Ecto neural progenitor cell (in vitro differentiated cells): ENCODE data around the gene KIAA0040.
"Not testable (repeated sequence)": the region's sequence is repeated elsewhere in the genome, so short reads cannot be mapped to it uniquely, and the experiment has no call there.

Experiments
- DNase-seq: peaks from one replicate; pipeline ENCODE4 v3.0.0-alpha.2; 2018; ENCODE audit warnings: low spot score

KIAA0040 gene

DNA sequence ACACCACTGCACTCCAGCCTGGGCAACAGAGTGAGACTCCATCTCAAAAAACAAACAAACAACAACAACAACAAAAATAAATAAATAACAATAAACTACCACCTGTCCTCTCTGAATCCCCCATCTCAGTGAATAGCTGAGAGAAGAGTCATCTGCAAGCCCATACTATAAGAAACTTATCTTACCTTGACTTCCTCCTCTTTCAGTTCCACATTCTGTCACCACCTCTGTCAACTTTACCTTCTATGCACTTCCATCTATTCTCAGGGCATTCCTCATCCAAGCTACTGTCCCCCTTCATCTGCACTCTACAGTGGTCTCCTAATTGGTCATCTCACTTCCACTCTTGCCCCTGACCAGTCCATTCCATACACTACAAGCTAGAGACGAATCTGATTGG, 58.1 kb downstream of the KIAA0040 start:
- DNase-seq, result no peak

DNA sequence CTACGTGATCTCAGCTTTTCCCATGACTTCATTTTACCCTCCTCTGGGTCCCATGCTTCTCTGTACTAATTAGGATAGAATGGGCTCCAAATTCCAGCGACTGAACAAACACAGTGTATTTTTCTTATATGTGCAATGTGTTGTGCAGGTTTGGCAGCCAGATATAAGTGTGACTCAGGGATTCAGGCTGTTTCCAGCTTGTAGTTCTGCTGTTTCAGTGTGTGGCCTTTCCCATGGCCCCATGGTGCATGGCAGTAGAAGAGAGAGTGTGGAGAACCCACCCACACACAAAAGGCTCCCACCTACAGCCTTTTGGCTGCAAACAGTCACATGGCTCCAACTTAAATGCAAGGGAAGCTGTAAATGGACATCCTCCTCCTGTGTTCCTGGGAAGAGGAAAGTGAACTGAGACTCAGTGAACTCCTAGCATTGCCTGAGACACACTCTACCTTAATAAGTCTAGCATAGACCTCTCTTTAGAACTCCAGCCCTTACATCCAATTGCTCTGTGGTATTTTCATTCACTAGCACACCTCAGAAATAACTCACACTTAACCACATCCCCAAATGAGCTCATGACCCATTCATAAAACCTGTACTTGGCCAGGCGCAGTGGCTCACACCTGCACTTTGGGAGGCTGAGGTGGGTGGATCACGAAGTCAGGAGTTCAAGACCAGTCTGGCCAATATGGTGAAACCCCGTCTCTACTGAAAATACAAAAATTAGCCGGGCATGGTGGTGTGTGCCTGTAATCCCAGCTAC, 58.7 kb downstream of the KIAA0040 start:
- no peak for DNase-seq

DNA sequence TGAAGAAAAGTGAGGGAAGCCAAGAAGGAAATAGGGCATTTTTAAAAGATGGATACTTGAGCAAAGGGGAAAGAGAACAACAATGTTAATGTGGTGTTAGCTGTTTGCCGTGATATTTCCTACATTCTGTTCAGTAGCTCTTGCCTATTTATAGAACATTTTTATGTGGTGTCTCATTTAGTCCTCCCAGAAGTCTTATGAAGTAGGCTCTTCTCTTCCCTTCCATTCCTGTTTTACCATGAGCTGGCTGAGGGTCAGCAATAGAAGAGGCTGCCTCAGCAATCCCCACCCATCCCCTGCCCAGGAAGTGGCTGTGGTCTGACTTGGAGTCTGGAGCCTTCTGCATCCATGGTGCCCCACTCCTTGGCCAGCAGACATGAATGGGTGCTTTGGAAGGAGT, 60.1 kb downstream of the KIAA0040 start:
- DNase-seq, result no peak

DNA sequence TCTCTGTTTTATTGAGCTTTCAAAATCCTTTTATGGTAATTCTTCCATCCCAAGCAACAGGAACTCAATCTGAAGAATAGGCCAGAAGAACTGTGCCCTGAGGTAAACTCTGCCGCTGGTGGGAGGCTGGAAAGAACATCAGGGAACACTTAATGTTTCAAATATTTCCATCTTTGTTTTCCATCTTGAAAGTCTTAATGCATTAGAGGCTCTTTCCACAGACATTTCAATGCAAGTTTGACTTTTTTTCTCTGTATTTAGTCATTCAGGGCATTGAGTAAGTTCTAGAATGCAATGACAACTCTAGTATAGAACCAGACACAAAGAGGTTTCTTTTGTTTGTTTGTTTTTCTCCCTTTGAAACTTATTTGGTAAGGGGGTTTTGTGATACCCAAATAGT, 61.5 kb downstream of the KIAA0040 start:
- DNase-seq, result no peak

DNA sequence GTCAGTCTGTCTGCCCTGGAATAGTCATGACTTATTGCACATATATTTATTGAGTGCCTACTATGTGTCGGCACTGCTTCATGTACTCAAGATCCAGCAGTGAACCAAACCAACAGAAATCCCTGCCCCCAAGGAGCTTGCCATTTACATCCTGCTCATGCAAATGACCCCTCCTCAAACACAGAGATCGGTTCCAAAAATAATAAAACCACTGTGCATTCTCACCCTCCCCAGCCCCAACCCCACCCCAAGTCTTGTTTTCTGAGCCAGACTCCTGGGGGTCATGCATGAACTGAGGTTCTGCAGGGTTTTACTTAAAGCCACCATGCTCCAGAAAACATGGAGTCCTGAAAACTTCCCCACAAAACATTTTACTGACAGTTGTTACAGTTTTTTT, 61.9 kb downstream of the KIAA0040 start:
- DNase-seq, result no peak

DNA sequence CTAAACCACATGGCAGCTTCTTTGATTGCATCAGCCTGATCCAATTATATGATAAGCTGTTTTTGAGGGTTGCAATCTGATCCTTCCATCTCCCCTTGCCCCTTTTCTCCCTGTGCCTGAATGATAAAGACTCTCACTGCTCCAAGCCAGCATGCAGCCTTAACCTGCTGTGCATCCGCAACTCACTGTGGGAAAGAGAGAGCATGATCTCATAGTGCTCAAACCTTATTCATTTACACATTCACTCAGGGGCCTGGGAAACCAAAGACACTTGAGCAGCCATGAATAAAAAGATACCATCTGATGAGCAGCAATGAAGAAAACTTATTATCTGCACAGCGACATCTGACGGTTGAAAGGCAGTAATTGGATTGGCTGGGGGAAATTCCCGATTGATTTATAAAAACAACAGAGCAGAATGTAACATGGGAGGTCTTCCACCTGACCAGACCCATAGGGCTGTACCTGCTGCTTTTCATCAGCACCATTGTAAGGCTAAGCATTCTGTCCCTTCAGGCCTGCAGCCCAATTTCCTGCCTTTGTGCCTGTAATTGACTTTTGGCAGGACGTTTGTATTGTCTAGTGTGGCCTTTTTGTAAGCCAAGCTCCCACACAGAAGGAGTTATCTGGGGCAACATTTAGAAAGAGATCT, 62.5 kb downstream of the KIAA0040 start:
- DNase-seq, result no peak

DNA sequence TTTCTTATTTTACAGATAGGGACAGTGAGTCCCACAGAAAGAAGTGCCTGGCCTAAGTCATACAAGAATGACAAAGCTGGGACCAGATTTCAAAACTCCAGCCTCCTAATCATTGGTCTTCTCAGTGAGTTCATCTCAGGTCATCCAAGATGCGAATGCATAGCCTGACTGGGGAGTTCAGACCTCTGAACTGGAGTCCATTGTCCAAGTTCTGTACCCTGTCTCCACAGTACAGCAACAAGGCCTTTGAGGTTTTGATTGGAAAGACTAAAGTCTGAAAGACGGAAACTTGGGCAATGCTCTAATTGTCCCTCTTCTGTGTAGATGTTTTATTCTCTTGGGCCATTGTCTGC, 63.0 kb downstream of the KIAA0040 start:
- DNase-seq, result no peak

DNA sequence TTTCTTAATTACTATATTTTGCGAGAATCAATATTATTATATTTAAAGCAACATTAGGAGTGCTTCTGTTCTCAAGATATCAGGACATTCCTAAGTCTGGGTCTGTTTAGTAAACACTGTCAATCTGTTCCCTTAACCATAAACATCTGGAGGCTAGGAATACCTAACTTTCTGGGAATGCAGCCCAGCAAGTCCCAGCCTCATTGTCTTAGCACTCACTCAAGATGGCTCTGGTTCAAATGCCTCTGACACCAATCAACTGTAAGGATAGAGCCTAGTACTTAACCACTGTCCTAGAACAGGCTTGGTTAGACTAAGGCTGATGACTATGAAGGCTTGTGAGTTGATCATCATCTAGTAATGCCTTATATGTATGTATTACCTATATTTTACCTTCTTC, 63.4 kb downstream of the KIAA0040 start:
- DNase-seq, result no peak

DNA sequence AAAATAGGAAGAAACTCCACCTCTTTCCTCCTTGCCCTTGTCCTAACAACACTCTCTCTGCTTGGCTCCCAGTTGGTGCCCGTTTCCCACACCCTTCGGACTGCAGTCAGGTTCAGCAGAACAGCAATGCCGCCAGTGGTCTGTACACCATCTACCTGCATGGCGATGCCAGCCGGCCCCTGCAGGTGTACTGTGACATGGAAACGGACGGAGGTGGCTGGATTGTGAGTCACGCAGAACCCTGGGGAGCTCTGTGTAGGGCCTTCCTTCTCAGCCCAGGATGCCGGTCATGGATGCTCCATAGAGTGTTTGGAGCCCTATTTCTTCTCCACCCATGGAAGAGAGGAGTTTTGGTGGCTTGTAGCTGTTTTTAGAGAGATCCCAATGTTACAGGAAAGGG, 64.1 kb downstream of the KIAA0040 start:
- no peak for DNase-seq

DNA sequence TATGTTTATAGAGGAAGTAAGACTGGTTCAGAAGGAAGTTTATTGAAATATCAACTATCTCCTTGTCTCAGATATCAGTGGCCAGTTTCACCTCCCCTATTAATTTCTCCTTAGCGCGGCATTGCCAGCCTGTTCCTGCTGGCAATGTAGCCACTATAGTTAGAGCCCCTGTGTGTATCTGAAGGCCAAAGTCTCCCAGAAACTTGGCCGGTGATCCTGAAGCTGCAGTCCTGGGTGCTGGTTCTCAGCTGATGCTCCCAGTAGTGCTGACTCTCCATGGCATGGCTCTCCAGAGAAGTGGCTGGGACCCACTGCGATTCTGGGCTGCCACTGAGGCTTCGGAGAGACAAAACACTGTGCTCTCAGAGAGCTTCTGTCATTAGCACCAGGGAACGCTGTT, 65.0 kb downstream of the KIAA0040 start:
- DNase-seq, result no peak

DNA sequence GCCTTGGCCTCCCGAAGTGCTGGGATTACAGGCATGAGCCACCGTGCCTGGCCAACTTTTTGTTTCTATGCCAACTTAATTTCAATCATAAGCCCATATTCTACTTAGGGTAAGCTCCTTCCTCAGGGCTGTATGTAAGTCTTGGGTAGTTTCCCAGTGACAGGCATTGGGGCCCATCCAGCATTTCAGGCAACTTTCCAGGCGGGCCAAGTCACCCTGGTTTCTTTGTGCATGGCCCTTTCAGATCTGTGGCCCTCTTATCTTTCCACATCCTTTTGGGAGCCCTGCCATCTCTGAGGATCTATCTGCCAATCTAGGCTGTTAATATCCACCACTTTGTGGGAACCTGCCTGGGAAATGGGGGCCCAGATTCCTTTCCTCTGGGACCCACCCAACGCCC, 66.2 kb downstream of the KIAA0040 start:
- DNase-seq, result no peak

DNA sequence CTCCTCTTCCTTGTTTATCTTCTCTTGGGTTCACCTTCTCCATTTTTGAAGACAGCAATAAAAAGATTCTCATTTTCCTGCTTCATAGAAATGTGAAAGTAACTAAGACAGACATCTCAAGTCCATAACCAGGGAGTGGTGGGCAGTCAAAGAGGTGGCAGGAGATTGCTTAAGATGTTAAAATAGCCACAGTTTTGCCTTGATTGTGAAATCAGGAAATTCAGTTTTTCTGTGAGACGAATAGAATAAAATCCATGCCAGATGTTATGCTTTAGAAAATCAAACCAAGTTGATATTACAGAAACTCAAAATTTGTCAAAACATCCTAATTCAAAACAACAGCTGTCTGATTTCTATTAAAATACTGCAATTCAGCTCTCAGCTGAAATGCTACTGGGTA, 67.7 kb downstream of the KIAA0040 start:
- no peak for DNase-seq

DNA sequence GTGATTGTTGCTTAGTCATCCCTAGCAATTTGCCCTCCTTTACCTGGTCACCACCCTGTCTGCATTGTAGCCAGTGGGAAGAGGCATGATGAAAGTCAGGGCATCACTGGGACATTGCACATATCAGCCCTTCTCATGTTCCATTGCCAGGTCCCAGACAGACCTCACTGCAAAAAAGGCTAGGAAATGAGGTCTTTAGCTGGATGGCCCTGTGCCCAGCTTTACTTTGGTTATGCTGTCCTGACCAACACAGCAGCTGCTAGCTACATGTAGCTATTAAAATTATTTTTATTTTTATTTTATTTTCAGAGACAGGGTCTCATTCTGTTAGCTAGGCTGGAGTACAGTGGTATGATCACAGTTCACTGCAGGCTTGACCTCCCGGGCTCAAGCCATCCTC, 72.1 kb downstream of the KIAA0040 start:
- no peak for DNase-seq

DNA sequence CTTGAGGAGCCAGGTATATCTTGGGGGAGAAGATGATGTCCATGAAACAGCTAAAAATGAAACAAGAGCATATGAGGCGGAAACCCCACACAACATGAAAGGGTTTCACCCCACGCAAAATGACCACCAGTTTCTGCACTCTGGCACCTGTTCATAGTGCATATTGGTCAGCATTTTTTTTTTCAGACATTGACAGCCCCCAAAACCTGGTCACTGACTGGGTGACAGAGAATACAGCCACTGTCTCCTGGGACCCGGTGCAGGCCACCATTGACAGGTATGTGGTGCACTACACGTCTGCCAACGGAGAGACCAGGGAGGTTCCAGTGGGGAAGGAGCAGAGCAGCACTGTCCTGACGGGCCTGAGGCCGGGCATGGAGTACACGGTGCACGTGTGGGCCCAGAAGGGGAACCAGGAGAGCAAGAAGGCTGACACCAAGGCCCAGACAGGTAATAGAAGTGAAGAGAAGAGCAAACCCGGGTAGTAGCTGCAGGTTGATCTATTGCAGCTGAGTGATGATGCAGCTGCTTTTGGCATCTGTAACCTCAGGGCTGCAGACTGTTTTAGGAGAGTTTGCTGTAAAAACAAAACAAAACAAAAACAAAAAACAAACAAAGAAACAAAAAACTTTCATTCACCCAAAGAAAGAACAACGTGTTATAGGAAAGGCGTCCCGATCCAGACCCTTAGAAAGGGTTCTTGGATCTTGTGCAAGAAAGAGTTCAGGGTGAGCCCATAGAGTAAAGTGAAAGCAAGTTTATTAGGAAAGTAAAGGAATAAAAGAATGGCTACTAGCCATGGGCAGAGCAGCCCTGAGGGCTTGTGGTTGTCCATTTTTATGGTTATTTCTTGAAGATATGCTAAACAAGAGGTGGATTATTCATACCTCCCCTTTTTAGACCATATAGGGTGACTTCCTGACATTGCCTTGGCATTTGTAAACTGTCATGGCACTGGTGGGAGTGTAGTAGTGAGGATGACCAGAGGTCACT, 73.9 kb downstream of the KIAA0040 start:
- no peak for DNase-seq

DNA sequence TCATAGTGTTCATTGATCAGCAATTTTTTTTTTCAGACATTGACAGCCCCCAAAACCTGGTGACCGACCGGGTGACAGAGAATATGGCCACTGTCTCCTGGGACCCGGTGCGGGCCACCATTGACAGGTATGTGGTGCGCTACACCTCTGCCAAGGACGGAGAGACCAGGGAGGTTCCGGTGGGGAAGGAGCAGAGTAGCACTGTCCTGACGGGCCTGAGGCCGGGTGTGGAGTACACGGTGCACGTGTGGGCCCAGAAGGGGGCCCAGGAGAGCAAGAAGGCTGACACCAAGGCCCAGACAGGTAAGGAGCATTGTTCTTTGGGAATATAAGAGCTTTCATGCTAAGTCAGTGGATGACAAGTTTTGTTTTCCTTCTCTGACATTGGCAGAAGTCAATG, 75.7 kb downstream of the KIAA0040 start:
- DNase-seq, result no peak

DNA sequence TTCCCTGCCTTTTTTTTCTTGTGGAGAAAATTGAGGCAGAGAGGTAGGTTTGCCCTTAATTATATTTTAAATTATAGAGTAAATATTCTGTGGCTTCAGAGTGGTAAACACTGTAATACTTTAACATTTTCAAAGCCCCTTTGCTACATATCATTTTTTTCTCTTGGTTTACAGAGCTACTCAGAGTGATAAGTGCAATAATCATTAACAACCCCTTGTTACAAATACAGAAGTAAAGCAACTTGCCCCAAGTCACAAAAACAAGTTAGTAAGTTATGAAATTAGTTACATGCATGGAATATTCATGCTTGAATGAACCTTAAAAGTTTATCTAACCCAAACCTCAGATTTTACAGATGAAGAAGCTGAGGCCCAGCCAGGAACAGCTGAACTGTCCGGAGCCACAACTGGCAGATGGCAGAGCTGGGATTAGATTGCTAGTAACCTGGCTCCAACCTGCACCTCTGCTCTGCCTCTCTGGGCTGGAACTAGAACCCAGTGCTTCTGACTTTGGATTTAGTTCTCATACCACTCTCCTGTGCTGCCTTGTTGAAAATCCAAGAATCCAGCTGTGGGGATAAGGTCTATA, 76.3 kb downstream of the KIAA0040 start:
- no peak for DNase-seq

DNA sequence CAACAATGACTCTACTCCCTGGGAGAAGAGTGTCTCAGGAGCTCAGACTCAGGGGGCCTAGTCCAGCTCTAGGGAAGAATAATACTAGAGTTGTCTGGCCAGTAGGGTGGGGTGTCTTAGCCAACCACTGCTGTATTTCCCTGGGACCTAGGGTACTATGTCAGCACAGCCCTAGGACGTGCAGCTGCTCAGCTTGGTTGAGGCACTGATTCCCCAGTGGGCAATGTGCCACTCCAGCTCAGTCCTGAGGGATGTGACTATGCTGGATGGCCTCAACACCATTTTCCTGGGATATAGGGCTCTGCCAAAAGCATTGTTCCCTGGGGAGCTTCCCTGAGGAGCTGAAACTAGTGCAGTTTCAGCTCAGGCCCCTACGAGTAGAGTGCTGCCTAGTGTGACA, 77.6 kb downstream of the KIAA0040 start:
- DNase-seq, result no peak

DNA sequence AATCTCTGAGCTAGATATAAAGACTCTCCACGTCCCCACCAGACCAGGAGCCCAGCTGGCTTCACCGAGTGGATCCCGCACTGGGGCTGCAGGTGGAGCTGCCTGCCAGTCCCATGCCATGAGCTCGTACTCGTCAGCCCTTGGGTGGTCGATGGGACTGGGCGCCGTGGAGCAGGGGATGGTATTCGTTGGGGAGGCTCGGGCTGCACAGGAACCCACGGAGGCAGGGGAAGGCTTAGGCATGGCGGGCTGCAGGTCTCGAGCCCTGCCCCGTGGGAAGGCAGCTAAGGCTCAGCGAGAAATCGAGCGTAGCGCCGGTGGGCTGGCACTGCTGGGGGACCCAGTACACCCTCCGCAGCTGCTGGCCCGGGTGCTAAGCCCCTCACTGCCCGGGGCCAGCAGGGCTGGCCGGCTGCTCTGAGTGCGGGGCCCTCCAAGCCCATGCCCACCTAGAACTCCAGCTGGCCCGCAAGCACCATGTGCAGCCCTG, 84.2 kb downstream of the KIAA0040 start:
- DNase-seq, result not testable (repeated sequence)
